OCI-LY7 (cell line): ENCODE measurements around the gene DNAH8. TPM values are rescaled to one million over a fixed set of nuclear protein-coding genes. Genes with fewer than 3 reads are reported as not detected.

Source experiments
- BruUV-seq: library from RNA; stranded (reverse); fragments of 400-500 nt; replicated peaks from 2 replicates; lab custom pipeline; 2021; lab: Mats Ljungman, UMichigan
- CTCF ChIA-PET: fragments of 300-600 bp; sonication (Branson Sonifier 250); formaldehyde crosslinking; loops from one replicate; lab custom pipeline; 2022; ENCODE audit warnings: antibody characterized with exemption; ENCODE audit not compliant: unreplicated experiment; lab: Charles Lee
- POLR2A ChIA-PET: fragments of 300-600 bp; sonication (Branson Sonifier 250); formaldehyde crosslinking; loops from one replicate; lab custom pipeline; 2022; ENCODE audit warnings: antibody characterized with exemption; lab: Charles Lee
- DNase-seq: peaks from one replicate; pipeline ENCODE4 v3.0.0-alpha.2; 2015; ENCODE audit warnings: low spot score
- H2AFZ ChIP-seq: fragments of 200-600 bp; sonication (generic), shearing (Covaris generic); 2 replicates; pipeline ENCODE4 v1.6.1; 2014; ENCODE audit warnings: mild to moderate bottlenecking, antibody characterized with exemption, low read length, moderate library complexity
- H3K27ac ChIP-seq: fragments of 200-600 bp; sonication (generic); 2 replicates; pipeline ENCODE4 v1.5.1; 2014; ENCODE audit warnings: mixed run types, low read depth, mild to moderate bottlenecking, moderate library complexity, low read length, inconsistent platforms; ENCODE audit not compliant: poor library complexity, severe bottlenecking
- H3K36me3 ChIP-seq: fragments of 200-600 bp; sonication (generic); 2 replicates; pipeline ENCODE4 v1.6.1; 2014; ENCODE audit warnings: mild to moderate bottlenecking, antibody characterized with exemption, low read length, moderate library complexity, mixed read lengths; ENCODE audit not compliant: insufficient read depth
- H3K4me1 ChIP-seq: fragments of 200-600 bp; sonication (generic); 2 replicates; pipeline ENCODE4 v1.5.1; 2014; ENCODE audit warnings: mild to moderate bottlenecking, low read length; ENCODE audit not compliant: insufficient read depth, poor library complexity, severe bottlenecking
- H3K4me2 ChIP-seq: fragments of 200-600 bp; sonication (generic); 2 replicates; pipeline ENCODE4 v1.6.1; 2014; ENCODE audit warnings: mild to moderate bottlenecking, low read length
- H3K4me3 ChIP-seq: fragments of 200-600 bp; sonication (generic); 2 replicates; pipeline ENCODE4 v1.5.1; 2014; ENCODE audit warnings: mild to moderate bottlenecking, low read depth, low read length; ENCODE audit not compliant: poor library complexity, severe bottlenecking
- H3K79me2 ChIP-seq: fragments of 200-600 bp; sonication (generic); 2 replicates; pipeline ENCODE4 v1.6.1; 2016; ENCODE audit warnings: low read depth, mild to moderate bottlenecking, low read length, moderate library complexity, mixed read lengths; ENCODE audit not compliant: insufficient read depth
- H3K9me2 ChIP-seq: fragments of 200-600 bp; sonication (generic); 2 replicates; pipeline ENCODE4 v1.6.1; 2016; ENCODE audit warnings: mild to moderate bottlenecking, low read length, mixed read lengths; ENCODE audit not compliant: insufficient read depth
- H3K9me3 ChIP-seq: fragments of 200-600 bp; sonication (generic); 2 replicates; pipeline ENCODE4 v1.6.1; 2014; ENCODE audit warnings: mild to moderate bottlenecking, mixed run types, low read length, mixed read lengths
- H4K20me1 ChIP-seq: fragments of 200-600 bp; sonication (generic); 2 replicates; pipeline ENCODE4 v1.6.1; 2014; ENCODE audit warnings: mild to moderate bottlenecking, antibody characterized with exemption, low read length, moderate library complexity, mixed read lengths; ENCODE audit not compliant: insufficient read depth
- CTCF ChIP-seq: fragments of 200-600 bp; sonication (generic); conservative IDR thresholded peaks from 2 replicates; pipeline ENCODE4 v1.5.1; 2014; ENCODE audit warnings: mild to moderate bottlenecking, antibody characterized with exemption, low read length, moderate library complexity, mixed read lengths
- EZH2phosphoT487 ChIP-seq: fragments of 200-600 bp; sonication (generic); IDR thresholded peaks from 2 replicates; pipeline ENCODE4 v1.6.1; 2018; ENCODE audit warnings: low read depth, borderline replicate concordance, mild to moderate bottlenecking, mixed run types, antibody characterized with exemption, low read length, moderate library complexity, mixed read lengths
- intact Hi-C: fragments of 100-400 bp; cut with micrococcal nuclease; formaldehyde crosslinking; loops from one replicate; pipeline ENCODE4 v1.10.0; 2022; ENCODE audit not compliant: unreplicated experiment
- total RNA-seq, 2 experiments: library from RNA; depleted of rRNA in 1 of 2; stranded (reverse); fragments of >200 nt in 1 of 2; shearing (Covaris generic) in 1 of 2; gene quantifications; 2 replicates each; pipeline ENCODE4 v1.2.3, GENCODE V29; 2014 to 2022

The DNAH8 gene
- total RNA-seq, 2 experiments from 2014 or later = not detected

DNA sequence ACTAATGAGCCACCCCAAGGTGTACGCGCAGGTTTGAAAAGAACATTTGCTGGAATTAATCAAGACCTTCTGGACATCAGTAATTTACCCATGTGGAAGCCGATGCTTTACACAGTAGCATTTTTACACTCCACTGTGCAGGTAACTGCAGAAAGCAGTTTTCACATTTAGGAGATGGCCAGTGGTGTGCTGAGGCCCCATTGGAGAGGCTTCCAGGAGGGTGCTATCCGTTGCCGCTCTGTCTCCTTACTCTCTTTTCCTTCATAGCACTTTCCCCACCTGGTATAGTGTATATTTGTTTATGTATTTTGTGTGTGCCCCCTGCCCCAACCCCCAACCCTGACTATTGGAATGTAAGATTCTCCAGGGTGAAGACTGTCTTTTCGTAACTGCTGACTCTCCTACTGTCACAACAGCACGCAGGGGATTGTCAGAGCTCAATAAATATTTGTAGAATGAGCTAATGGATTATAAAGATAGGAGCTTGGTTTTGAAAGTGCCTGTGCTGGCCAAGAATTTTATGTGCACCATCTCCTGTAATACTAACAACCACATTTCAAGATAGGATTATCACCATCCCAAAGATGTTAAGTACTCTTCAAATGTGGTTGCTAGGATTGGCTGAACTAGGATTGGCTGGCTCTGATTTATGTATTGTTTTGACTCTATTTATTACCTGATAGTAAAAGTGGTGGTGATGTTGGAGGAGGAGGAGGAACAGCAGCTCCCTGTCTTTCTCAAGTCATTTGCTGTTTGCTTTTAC lies 259.5 kb downstream of the DNAH8 start:
- CTCF ChIA-PET = no interaction called here
- intact Hi-C loops = loop anchor here (10.0 kb wide), 1 partner anchor 330 kb away; no protein-coding TSS in a partner anchor

GRCh38 chr6:38975621-38976049 lies 260.5 kb downstream of the DNAH8 start:
- CTCF ChIA-PET = no interaction called here
- Histone ChIP-seq H3K27ac (no peak overlapping the region), H3K9me2 (no peaks in the 10 kb centered on the region), H3K4me3 (no peak overlapping the region), H3K4me1 (no peaks in the 10 kb centered on the region), H3K4me2 (no peak overlapping the region), H3K36me3 (no peaks in the 10 kb centered on the region), H3K9me3 (no peaks in the 10 kb centered on the region), H4K20me1 (no peaks in the 10 kb centered on the region), H2AFZ (no peak overlapping the region), H3K79me2 (no peaks in the 10 kb centered on the region)
- POLR2A ChIA-PET = no interaction called here
- TF ChIP-seq CTCF = no peak
- no peak for TF ChIP-seq EZH2phosphoT487
- intact Hi-C loops = loop anchor here (10.0 kb wide), 1 partner anchor 329 kb away; no protein-coding TSS in a partner anchor
- DNase-seq = no peak
- BruUV-seq = no TSS peak

More for the DNA sequence above, 259.5 kb downstream of the DNAH8 start:
- TF ChIP-seq CTCF (no peak), EZH2phosphoT487 (no peak)
- BruUV-seq = no TSS peak
- Histone ChIP-seq H2AFZ (no peak overlapping the region), H3K79me2 (no peaks in the 10 kb centered on the region), H4K20me1 (no peaks in the 10 kb centered on the region), H3K4me3 (no peak overlapping the region), H3K9me3 (no peaks in the 10 kb centered on the region), H3K4me1 (no peaks in the 10 kb centered on the region), H3K36me3 (no peaks in the 10 kb centered on the region), H3K27ac (no peak overlapping the region), H3K4me2 (no peak overlapping the region), H3K9me2 (no peaks in the 10 kb centered on the region)
- DNase-seq = no peak
- POLR2A ChIA-PET = no interaction called here

- Histone ChIP-seq H3K4me3 (no peak overlapping the region), H3K36me3 (no peaks in the 10 kb centered on the region), H3K4me1 (no peaks in the 10 kb centered on the region), H3K9me3 (no peaks in the 10 kb centered on the region), H3K27ac (no peak overlapping the region), H3K79me2 (no peaks in the 10 kb centered on the region), H2AFZ (no peak overlapping the region), H3K9me2 (no peaks in the 10 kb centered on the region), H4K20me1 (no peaks in the 10 kb centered on the region), H3K4me2 (no peak overlapping the region)
- POLR2A ChIA-PET = interaction anchor here (0.7 kb wide), 1 partner anchor 103 kb away, joined by 4 read pairs; no protein-coding TSS in a partner anchor
- TF ChIP-seq CTCF (no peak), EZH2phosphoT487 (no peak)
- intact Hi-C loops = loop anchor here (10.0 kb wide), 1 partner anchor 329 kb away; no protein-coding TSS in a partner anchor
- CTCF ChIA-PET = no interaction called here
- no peak for DNase-seq
- no TSS peak for BruUV-seq
These were observed 260.9 kb downstream of the DNAH8 start for GRCh38 chr6:38976051-38976450.
